H1 (cell line): ENCODE data around the gene LIFR. TPM values are rescaled to one million over a fixed set of nuclear protein-coding genes. Genes with fewer than 3 reads are reported as not detected.

ENCODE experiments used
- CTCF ChIA-PET: fragments of 300-600 bp; sonication (Branson Sonifier 250); formaldehyde crosslinking; loops from one replicate; lab custom pipeline; 2021; ENCODE audit not compliant: partially characterized antibody; lab: Charles Lee
- POLR2A ChIA-PET: fragments of 300-600 bp; sonication (Branson Sonifier 250); formaldehyde crosslinking; loops from one replicate; lab custom pipeline; 2021; ENCODE audit warnings: inconsistent platforms; ENCODE audit not compliant: partially characterized antibody; lab: Charles Lee
- DNase-seq, 2 experiments: peaks; one replicate each; pipeline versions ENCODE4 v3.0.0 to v3.0.0-alpha.2; 2010 to 2022; ENCODE audit warnings: low spot score in 2 of 2, low read depth in 1 of 2, mixed read lengths in 1 of 2
- FAIRE-seq: peaks from 2 replicates; lab custom pipeline; 2011; peaks lifted over from hg19 to GRCh38; lab: Jason Lieb, UNC
- H2AFZ ChIP-seq: 2 replicates; pipeline ENCODE4 v1.8.1; 2012; ENCODE audit warnings: low read length, inconsistent platforms
- H2AK5ac ChIP-seq: 2 replicates; pipeline ENCODE4 v1.6.1; 2013; ENCODE audit warnings: low read depth, low read length
- H2BK120ac ChIP-seq: replicated peaks from 2 replicates; pipeline ENCODE3; 2013; ENCODE audit warnings: low read depth, low read length, inconsistent platforms
- H2BK12ac ChIP-seq: 2 replicates; pipeline ENCODE4 v1.6.1; 2013; ENCODE audit warnings: low read depth, low read length
- H2BK15ac ChIP-seq: 2 replicates; pipeline ENCODE4 v1.6.1; 2013; ENCODE audit warnings: low read length
- H2BK20ac ChIP-seq: 2 replicates; pipeline ENCODE4 v1.6.1; 2013; ENCODE audit warnings: low read length
- H2BK5ac ChIP-seq: 2 replicates; pipeline ENCODE4 v1.6.1; 2013; ENCODE audit warnings: low read depth, low read length
- H3K14ac ChIP-seq: 2 replicates; pipeline ENCODE4 v1.6.1; 2013; ENCODE audit warnings: inconsistent platforms; ENCODE audit not compliant: insufficient read length
- H3K18ac ChIP-seq: 2 replicates; pipeline ENCODE4 v1.6.1; 2013; ENCODE audit warnings: low read length; ENCODE audit errors: extremely low read depth
- H3K23ac ChIP-seq: 2 replicates; pipeline ENCODE4 v1.6.1; 2013; ENCODE audit warnings: inconsistent platforms; ENCODE audit not compliant: insufficient read length
- H3K23me2 ChIP-seq: 2 replicates; pipeline ENCODE4 v1.6.1; 2013; ENCODE audit warnings: low read depth, low read length
- H3K27ac ChIP-seq: 2 replicates; pipeline ENCODE4 v1.6.1; 2011; ENCODE audit warnings: low read depth, low read length, inconsistent platforms
- H3K27me3 ChIP-seq, 4 experiments: replicated peaks in 1 of 4; 1 replicate in 1 of 4; 2 replicates in 3 of 4; pipeline versions ENCODE4 v1.6.1 to v1.8.1; 2011 to 2013; ENCODE audit warnings: low read length in 3 of 4, mild to moderate bottlenecking in 3 of 4, inconsistent platforms in 2 of 4, mixed read lengths in 2 of 4, moderate library complexity in 1 of 4; ENCODE audit not compliant: control insufficient read depth in 3 of 4, insufficient read depth in 3 of 4; ENCODE audit errors: extremely low read depth in 1 of 4
- H3K36me3 ChIP-seq, 4 experiments: 2 replicates each; pipeline versions ENCODE4 v1.6.1 to v1.8.1; 2011 to 2013; ENCODE audit warnings: mild to moderate bottlenecking in 4 of 4, low read length in 3 of 4, moderate library complexity in 2 of 4, control low read depth in 1 of 4, inconsistent platforms in 1 of 4; ENCODE audit not compliant: insufficient read depth in 4 of 4, control insufficient read depth in 2 of 4
- H3K4ac ChIP-seq: replicated peaks from 2 replicates; pipeline ENCODE3; 2013; ENCODE audit warnings: low read length, low read depth, mixed read lengths, inconsistent platforms; ENCODE audit not compliant: insufficient read length
- H3K4me1 ChIP-seq, 4 experiments: replicated peaks in 1 of 4; 1 replicate in 1 of 4; 2 replicates in 3 of 4; pipeline versions ENCODE4 v1.6.1 to v1.8.1; 2011 to 2013; ENCODE audit warnings: low read length in 3 of 4, inconsistent platforms in 2 of 4, mixed read lengths in 1 of 4; ENCODE audit not compliant: insufficient read depth in 4 of 4, control insufficient read depth in 3 of 4
- H3K4me2 ChIP-seq, 2 experiments: 2 replicates each; pipeline versions ENCODE4 v1.6.1 to v1.8.1; 2011 to 2013; ENCODE audit warnings: low read depth in 2 of 2, low read length in 2 of 2, control low read depth in 1 of 2, inconsistent platforms in 1 of 2, mild to moderate bottlenecking in 1 of 2; ENCODE audit not compliant: insufficient read depth in 1 of 2
- H3K4me3 ChIP-seq, 4 experiments: fragments of 200-600, 300-600 bp in 1 of 4; sonication (generic), shearing (Covaris generic), sonication (Bioruptor Twin) in 1 of 4; 2 replicates each; pipeline versions ENCODE4 v1.5.1 to v1.8.1; 2011 to 2016; ENCODE audit warnings: low read length in 4 of 4, low read depth in 3 of 4, control low read depth in 2 of 4, inconsistent platforms in 2 of 4, mild to moderate bottlenecking in 2 of 4, mixed read lengths in 1 of 4, moderate library complexity in 1 of 4; ENCODE audit not compliant: insufficient read depth in 2 of 4; ENCODE audit errors: extremely low read depth in 1 of 4
- H3K56ac ChIP-seq: replicated peaks from 2 replicates; pipeline ENCODE3; 2013; ENCODE audit warnings: low read depth, mild to moderate bottlenecking, mixed read lengths, low read length, inconsistent platforms; ENCODE audit not compliant: insufficient read length
- H3K79me1 ChIP-seq: 2 replicates; pipeline ENCODE4 v1.6.1; 2013; ENCODE audit warnings: low read depth, low read length, control low read depth
- H3K79me2 ChIP-seq, 2 experiments: 2 replicates each; pipeline versions ENCODE4 v1.6.1 to v1.8.1; 2012 to 2013; ENCODE audit warnings: low read length in 2 of 2, mild to moderate bottlenecking in 2 of 2, inconsistent platforms in 1 of 2; ENCODE audit not compliant: insufficient read depth in 2 of 2, control insufficient read depth in 1 of 2
- H3K9ac ChIP-seq, 4 experiments: replicated peaks in 1 of 4; 1 replicate in 1 of 4; 2 replicates in 3 of 4; pipeline versions ENCODE4 v1.6.1 to v1.8.1; 2011 to 2013; ENCODE audit warnings: low read depth in 3 of 4, low read length in 3 of 4, control low read depth in 2 of 4, mild to moderate bottlenecking in 2 of 4, moderate library complexity in 2 of 4, inconsistent platforms in 1 of 4; ENCODE audit errors: extremely low read depth in 1 of 4
- H3K9me3 ChIP-seq, 2 experiments: 2 replicates each; pipeline versions ENCODE4 v1.6.1 to v1.8.1; 2012 to 2013; ENCODE audit warnings: mild to moderate bottlenecking in 2 of 2, moderate library complexity in 2 of 2, control low read depth in 1 of 2, inconsistent platforms in 1 of 2, low read depth in 1 of 2, low read length in 1 of 2, mixed read lengths in 1 of 2; ENCODE audit not compliant: insufficient read depth in 2 of 2
- H4K20me1 ChIP-seq, 2 experiments: replicated peaks in 1 of 2; 2 replicates each; pipeline versions ENCODE3 to v1.8.1; 2011 to 2013; ENCODE audit warnings: inconsistent platforms in 2 of 2, low read length in 2 of 2, mild to moderate bottlenecking in 1 of 2; ENCODE audit not compliant: insufficient read depth in 2 of 2, control insufficient read depth in 1 of 2
- H4K5ac ChIP-seq: 2 replicates; pipeline ENCODE4 v1.6.1; 2013; ENCODE audit warnings: low read length, low read depth, mixed read lengths, inconsistent platforms; ENCODE audit not compliant: insufficient read length
- H4K8ac ChIP-seq: 2 replicates; pipeline ENCODE4 v1.8.0; 2013; ENCODE audit warnings: mild to moderate bottlenecking, moderate library complexity, low read length, inconsistent platforms; ENCODE audit not compliant: insufficient read depth; ENCODE audit errors: extremely low read depth
- H4K91ac ChIP-seq: replicated peaks from 2 replicates; pipeline ENCODE3; 2013; ENCODE audit warnings: low read length, mixed read lengths, inconsistent platforms; ENCODE audit not compliant: insufficient read length
- BCL11A ChIP-seq, 2 experiments: IDR thresholded peaks; one replicate each; pipeline ENCODE4 v1.6.1; 2011; ENCODE audit warnings: low read depth in 2 of 2, low read length in 2 of 2, mild to moderate bottlenecking in 2 of 2
- CEBPB ChIP-seq: IDR thresholded peaks from 2 replicates; pipeline ENCODE4 v1.6.1; 2012; ENCODE audit warnings: low read depth, low read length
- HDAC6 ChIP-seq: IDR thresholded peaks from one replicate; pipeline ENCODE4 v1.7.1; 2012; ENCODE audit warnings: low read depth, mild to moderate bottlenecking, inconsistent platforms, low read length, moderate library complexity
- KDM4A ChIP-seq: IDR thresholded peaks from one replicate; pipeline ENCODE4 v1.7.1; 2012; ENCODE audit warnings: low read depth, mild to moderate bottlenecking, moderate library complexity, low read length, inconsistent platforms; ENCODE audit not compliant: severe bottlenecking
- SAP30 ChIP-seq: fragments of 300-600 bp; sonication (generic); IDR thresholded peaks from 2 replicates; pipeline ENCODE4 v1.7.1; 2012; ENCODE audit warnings: low read length, moderate library complexity, mild to moderate bottlenecking, inconsistent platforms; ENCODE audit not compliant: insufficient read depth, insufficient replicate concordance
- SIX5 ChIP-seq: IDR thresholded peaks from 2 replicates; pipeline ENCODE4 v1.6.1; 2011; ENCODE audit warnings: mild to moderate bottlenecking, low read depth, low read length
- SP1 ChIP-seq: IDR thresholded peaks from 2 replicates; pipeline ENCODE4 v1.6.1; 2011; ENCODE audit warnings: low read depth, low read length
- SP2 ChIP-seq: IDR thresholded peaks from 2 replicates; pipeline ENCODE4 v1.6.1; 2012; ENCODE audit warnings: mild to moderate bottlenecking, low read length, inconsistent platforms
- ZNF274 ChIP-seq: IDR thresholded peaks from 2 replicates; pipeline ENCODE4 v1.7.0; 2012; ENCODE audit warnings: low read length, borderline replicate concordance; ENCODE audit errors: extremely low read depth
- WGBS, 2 experiments: shearing (Covaris generic) in 1 of 2; methylation state at CpG; one replicate each; pipeline versions ENCODE4 v1.1.6 to v1.1.7; 2013 to 2015; ENCODE audit warnings: low lambda C conversion rate in 2 of 2, mixed read lengths in 2 of 2, inconsistent platforms in 1 of 2, low coverage in 1 of 2, missing lambda C conversion rate in 1 of 2; ENCODE audit not compliant: insufficient replicate concordance in 2 of 2, insufficient coverage in 1 of 2, insufficient read length in 1 of 2; ENCODE audit errors: extremely low coverage in 1 of 2, missing lambda C conversion rate in 1 of 2; 5-methylcytosine and 5-hydroxymethylcytosine counted together
- polyA plus RNA-seq, 7 experiments: library from polyadenylated mRNA; depleted of rRNA in 3 of 7; stranded (reverse) in 5 of 7; unstranded in 2 of 7; fragments of >200 nt in 5 of 7; fragments of 200-250 nt in 2 of 7; gene quantifications; 1 replicate in 5 of 7; 2 replicates in 1 of 7; 4 replicates in 1 of 7; pipeline versions ENCODE4 v1.2.1 to v1.2.3, GENCODE V29; 2011 to 2013; ENCODE audit warnings: missing spikeins in 2 of 7, mixed read lengths in 2 of 7
- total RNA-seq: library from RNA; stranded (reverse); fragmentation: NEBNext Ultra II Directional; extraction: Animal tissue kit (Norgen Biotek cat#: 25700); gene quantifications from 2 replicates; pipeline ENCODE4 v1.2.1, GENCODE V29; 2021
- TF ChIP-seq, protein P1 (sequence below), 3 experiments: IDR thresholded peaks; 1 replicate in 2 of 3; 2 replicates in 1 of 3; pipeline versions ENCODE4 v1.5.1 to v1.6.1; 2011; ENCODE audit warnings: low read length in 3 of 3, mild to moderate bottlenecking in 3 of 3, inconsistent platforms in 2 of 3, low read depth in 1 of 3, moderate library complexity in 1 of 3; ENCODE audit not compliant: insufficient read depth in 1 of 3; ENCODE audit errors: control extremely low read depth in 1 of 3

LIFR gene
- total and polyA plus RNA-seq, 2 of the 8 experiments (the other 6 are each of a cell fraction or from before 2014, with no cell fraction given) = 2.0 to 18.9 TPM

DNA sequence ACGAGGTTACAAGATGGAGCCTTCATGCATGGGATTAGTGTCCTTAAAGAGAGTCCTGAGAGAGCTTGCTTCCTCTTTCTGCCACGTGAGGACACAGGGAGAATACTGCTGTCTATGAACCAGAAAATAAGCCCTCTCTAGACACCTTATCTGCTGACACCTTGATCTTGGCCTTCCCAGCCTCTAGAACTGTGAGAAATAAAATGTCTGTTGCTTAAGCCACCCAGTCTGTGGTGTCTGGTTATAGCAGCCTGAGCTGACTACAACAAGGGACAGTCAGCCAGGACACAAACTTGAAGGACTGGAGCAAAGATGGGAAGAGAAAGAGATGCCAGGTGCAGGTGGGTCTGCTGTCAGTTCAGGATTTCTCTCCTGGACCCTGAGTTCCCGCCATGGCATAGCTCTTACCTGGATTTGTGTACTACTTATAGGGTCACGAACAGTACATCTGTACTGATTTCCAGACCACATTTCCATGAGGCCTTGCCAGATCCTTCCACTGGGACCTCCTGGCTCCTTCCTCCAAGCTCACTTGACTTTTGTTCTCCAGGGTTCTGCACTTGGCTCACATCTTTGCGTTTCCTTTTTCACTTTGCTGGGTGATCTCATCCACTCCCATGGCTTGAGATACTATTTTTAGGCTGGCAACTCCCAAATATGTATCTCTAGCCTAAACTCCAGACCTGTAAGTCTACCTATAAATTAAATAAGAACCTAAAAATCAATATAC, 44.9 kb upstream of the LIFR start:
- Histone ChIP-seq H4K20me1 (no peaks in the 10 kb centered on the region), H3K56ac (no peak overlapping the region), H3K18ac (no peak overlapping the region), H2BK12ac (no peak overlapping the region), H4K91ac (no peak overlapping the region), H2BK15ac (no peak overlapping the region), H3K14ac (no peak overlapping the region), H3K4me2 (no peak overlapping the region), H2AK5ac (no peak overlapping the region), H2BK5ac (no peak overlapping the region), H2AFZ (no peak overlapping the region), H3K79me1 (no peaks in the 10 kb centered on the region), H4K8ac (no peak overlapping the region), H3K9ac (no peak overlapping the region), H4K5ac (no peak overlapping the region), H3K79me2 (no peaks in the 10 kb centered on the region), H3K36me3 (no peaks in the 10 kb centered on the region; a peak in 1 of 8 replicates), H2BK20ac (no peak overlapping the region), H3K4ac (no peak overlapping the region), H2BK120ac (no peak overlapping the region), H3K9me3 (no peaks in the 10 kb centered on the region), H3K23ac (no peak overlapping the region), H3K23me2 (no peaks in the 10 kb centered on the region), H3K4me3 (no peak overlapping the region), H3K4me1 (peaks cover 0 to 5% (median 1%) of the 10 kb centered on the region in 4 experiments; a peak in 2 of 7 replicates), H3K27ac (no peak overlapping the region), H3K27me3 (no peaks in the 10 kb centered on the region)
- FAIRE-seq = no peak
- no peak for DNase-seq
- POLR2A ChIA-PET = no interaction called here
- WGBS, 2 experiments = 93% methylated on average over 5 of the region's 5 CpGs; no CpG with 5 or more reads in 1 of the 2 experiments
- CTCF ChIA-PET = interaction anchor here (1.0 kb wide), 1 partner anchor 208 kb away, joined by 3 read pairs; no protein-coding TSS in a partner anchor
- TF ChIP-seq BCL11A (IDR thresholded peaks at IDR 0.05; ENCODE audit: low read depth in 2 of 2, low read length in 2 of 2) (no peak), SP2 (no peak), KDM4A (no peak), SP1 (no peak), ZNF274 (no peak), HDAC6 (no peak), CEBPB (no peak), SIX5 (no peak), SAP30 (no peak)
- TF ChIP-seq, protein P1, sequence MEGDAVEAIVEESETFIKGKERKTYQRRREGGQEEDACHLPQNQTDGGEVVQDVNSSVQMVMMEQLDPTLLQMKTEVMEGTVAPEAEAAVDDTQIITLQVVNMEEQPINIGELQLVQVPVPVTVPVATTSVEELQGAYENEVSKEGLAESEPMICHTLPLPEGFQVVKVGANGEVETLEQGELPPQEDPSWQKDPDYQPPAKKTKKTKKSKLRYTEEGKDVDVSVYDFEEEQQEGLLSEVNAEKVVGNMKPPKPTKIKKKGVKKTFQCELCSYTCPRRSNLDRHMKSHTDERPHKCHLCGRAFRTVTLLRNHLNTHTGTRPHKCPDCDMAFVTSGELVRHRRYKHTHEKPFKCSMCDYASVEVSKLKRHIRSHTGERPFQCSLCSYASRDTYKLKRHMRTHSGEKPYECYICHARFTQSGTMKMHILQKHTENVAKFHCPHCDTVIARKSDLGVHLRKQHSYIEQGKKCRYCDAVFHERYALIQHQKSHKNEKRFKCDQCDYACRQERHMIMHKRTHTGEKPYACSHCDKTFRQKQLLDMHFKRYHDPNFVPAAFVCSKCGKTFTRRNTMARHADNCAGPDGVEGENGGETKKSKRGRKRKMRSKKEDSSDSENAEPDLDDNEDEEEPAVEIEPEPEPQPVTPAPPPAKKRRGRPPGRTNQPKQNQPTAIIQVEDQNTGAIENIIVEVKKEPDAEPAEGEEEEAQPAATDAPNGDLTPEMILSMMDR (IDR thresholded peaks at IDR 0.05; ENCODE audit: control extremely low read depth in 1 of 3, insufficient read depth in 1 of 3, low read depth in 1 of 3, low read length in 3 of 3) = no peak
